Stimulated activated CD4-positive, alpha-beta T cell treated with anti-CD3 and anti-CD28 coated beads, Interleukin-15, amount 100 ng/mL, for 24 hours (primary cell): Measurements from ENCODE around the gene SPOP.
A peak's percentile ranks its signal among the peaks of the same experiment; 100 is the strongest.

Experiments used
- DNase-seq: peaks from one replicate; pipeline ENCODE4 v3.0.0-alpha.2; 2020

SPOP gene

GRCh38 chr17:49582789-49583188 lies 95.1 kb downstream of the SPOP start:
- DNase-seq = no peak

- DNase-seq = no peak
Observed at GRCh38 chr17:49582055-49582722, 95.7 kb downstream of the SPOP start.

- no peak for DNase-seq
Observed at GRCh38 chr17:49581648-49581998, 96.3 kb downstream of the SPOP start.

- no peak for DNase-seq
Observed at GRCh38 chr17:49580981-49581647, 96.8 kb downstream of the SPOP start.

- DNase-seq = no peak
Observed at GRCh38 chr17:49580055-49580721, 97.7 kb downstream of the SPOP start.

- no peak for DNase-seq
Observed at GRCh38 chr17:49579522-49579921, 98.4 kb downstream of the SPOP start.

- no peak for DNase-seq
Observed at GRCh38 chr17:49578952-49579500, 98.9 kb downstream of the SPOP start.

GRCh38 chr17:49578414-49578813 lies 99.5 kb downstream of the SPOP start:
- no peak for DNase-seq

- DNase-seq = no peak
Observed at GRCh38 chr17:49577963-49578362, 99.9 kb downstream of the SPOP start.

GRCh38 chr17:49577650-49577934 lies 100.3 kb downstream of the SPOP start:
- DNase-seq = no peak

- DNase-seq = no peak
Observed at GRCh38 chr17:49576917-49577649, 100.8 kb downstream of the SPOP start.

- peak; percentile 28 for DNase-seq
Observed at GRCh38 chr17:49576088-49576916, 101.6 kb downstream of the SPOP start.

- DNase-seq = peak; percentile 81
Observed at GRCh38 chr17:49575679-49576087, 102.2 kb downstream of the SPOP start, which contains the start of gene NXPH3. Gene NXPH3, plus strand, starts transcription at chr17:49575871. Its CDS starts 349 bp downstream, at chr17:49576220.

GRCh38 chr17:49574945-49575678 lies 102.8 kb downstream of the SPOP start:
- DNase-seq = no peak

GRCh38 chr17:49574323-49574781 lies 103.5 kb downstream of the SPOP start:
- DNase-seq = no peak

GRCh38 chr17:49573510-49574322 lies 104.2 kb downstream of the SPOP start:
- no peak for DNase-seq

- DNase-seq = no peak
Observed at GRCh38 chr17:49572806-49573420, 105.0 kb downstream of the SPOP start.

GRCh38 chr17:49572226-49572625 lies 105.7 kb downstream of the SPOP start:
- no peak for DNase-seq

- no peak for DNase-seq
Observed at GRCh38 chr17:49571764-49572163, 106.1 kb downstream of the SPOP start.

GRCh38 chr17:49571283-49571682 lies 106.6 kb downstream of the SPOP start:
- no peak for DNase-seq
